SK-N-SH (cell line): ENCODE results near the gene FNDC3B. TPM values are rescaled to one million over a fixed set of nuclear protein-coding genes. Genes with fewer than 3 reads are reported as not detected.

ENCODE experiments used
- CTCF ChIA-PET: fragments of 300-600, 350-600 bp; formaldehyde crosslinking; extraction: SDS; loops from one replicate; lab custom pipeline; 2021; lab: Yijun Ruan, JAX
- POLR2A ChIA-PET: fragments of 350-600 bp; sonication (Branson Sonifier 250); formaldehyde crosslinking; extraction: SDS; loops from one replicate; lab custom pipeline; 2020; ENCODE audit warnings: antibody characterized with exemption, inconsistent platforms; lab: Yijun Ruan, JAX
- DNase-seq: peaks from one replicate; pipeline ENCODE4 v3.0.0; 2012
- H2AFZ ChIP-seq: fragments of 200-600 bp; sonication (generic); 2 replicates; pipeline ENCODE4 v1.8.1; 2016; ENCODE audit warnings: antibody characterized with exemption, mild to moderate bottlenecking, low read depth
- H3F3A ChIP-seq: fragments of 200-600 bp; sonication (generic); replicated peaks from 2 replicates; pipeline ENCODE3; 2016; ENCODE audit warnings: antibody characterized with exemption, mild to moderate bottlenecking; ENCODE audit not compliant: insufficient read depth
- H3K27ac ChIP-seq, 2 experiments: fragments of 200-500 bp in 1 of 2; fragments of 200-600 bp in 1 of 2; sonication (Bioruptor generic) in 1 of 2; sonication (generic), shearing (Covaris generic) in 1 of 2; 2 replicates each; pipeline versions ENCODE4 v1.5.1 to v1.6.1; 2014 to 2016; ENCODE audit warnings: low read depth in 2 of 2, inconsistent platforms in 1 of 2, low read length in 1 of 2, mild to moderate bottlenecking in 1 of 2, mixed read lengths in 1 of 2
- H3K27me3 ChIP-seq: fragments of 200-600 bp; sonication (generic), shearing (Covaris generic); 2 replicates; pipeline ENCODE4 v1.6.1; 2016; ENCODE audit warnings: mixed run types; ENCODE audit not compliant: insufficient read depth
- H3K36me3 ChIP-seq, 2 experiments: fragments of 200-500 bp in 1 of 2; fragments of 200-600 bp in 1 of 2; sonication (Bioruptor generic) in 1 of 2; sonication (generic) in 1 of 2; replicated peaks in 1 of 2; 2 replicates each; pipeline versions ENCODE3 to v1.5.1; 2014 to 2016; ENCODE audit warnings: low read length in 1 of 2, mild to moderate bottlenecking in 1 of 2; ENCODE audit not compliant: insufficient read depth in 2 of 2, control insufficient read depth in 1 of 2
- H3K4me1 ChIP-seq, 2 experiments: fragments of 200-500 bp in 1 of 2; fragments of 200-600 bp in 1 of 2; sonication (Bioruptor generic) in 1 of 2; sonication (generic), shearing (Covaris generic) in 1 of 2; 2 replicates each; pipeline versions ENCODE4 v1.5.1 to v1.6.1; 2014 to 2016; ENCODE audit warnings: low read depth in 1 of 2, low read length in 1 of 2, mixed run types in 1 of 2; ENCODE audit not compliant: insufficient read depth in 2 of 2, control insufficient read depth in 1 of 2
- H3K4me2 ChIP-seq: fragments of 200-600 bp; sonication (generic), shearing (Covaris generic); 2 replicates; pipeline ENCODE4 v1.6.1; 2017; ENCODE audit warnings: mixed run types
- H3K4me3 ChIP-seq, 2 experiments: fragments of 200-500 bp in 1 of 2; fragments of 200-600 bp in 1 of 2; sonication (Bioruptor generic) in 1 of 2; sonication (generic), shearing (Covaris generic) in 1 of 2; 2 replicates each; pipeline versions ENCODE4 v1.5.1 to v1.8.1; 2014 to 2016; ENCODE audit warnings: low read depth in 2 of 2, inconsistent platforms in 1 of 2, low read length in 1 of 2, mild to moderate bottlenecking in 1 of 2, mixed read lengths in 1 of 2, moderate library complexity in 1 of 2
- H3K79me2 ChIP-seq: fragments of 200-600 bp; sonication (generic); 2 replicates; pipeline ENCODE4 v1.8.1; 2017; ENCODE audit warnings: mild to moderate bottlenecking; ENCODE audit not compliant: insufficient read depth
- H3K9ac ChIP-seq: fragments of 200-600 bp; sonication (generic); 2 replicates; pipeline ENCODE4 v1.6.1; 2017; ENCODE audit warnings: mixed run types
- H3K9me2 ChIP-seq: fragments of 200-600 bp; sonication (generic); 2 replicates; pipeline ENCODE4 v1.6.1; 2017; ENCODE audit warnings: mixed run types
- H3K9me3 ChIP-seq: fragments of 200-600 bp; sonication (generic); 2 replicates; pipeline ENCODE4 v1.6.1; 2017; ENCODE audit warnings: mixed run types, mild to moderate bottlenecking, moderate library complexity
- H4K20me1 ChIP-seq: fragments of 200-600 bp; sonication (generic); 2 replicates; pipeline ENCODE4 v1.6.1; 2017; ENCODE audit warnings: mild to moderate bottlenecking, mixed run types; ENCODE audit not compliant: insufficient read depth
- CTCF ChIP-seq: fragments of 200-600 bp; sonication (generic); IDR thresholded peaks from 2 replicates; pipeline ENCODE4 v1.6.1; 2017; ENCODE audit warnings: antibody characterized with exemption, mild to moderate bottlenecking, moderate library complexity
- ELF1 ChIP-seq: IDR thresholded peaks from 2 replicates; pipeline ENCODE4 v1.4.0; 2012
- EP300 ChIP-seq, 2 experiments: IDR thresholded peaks; 2 replicates each; pipeline versions ENCODE4 v1.4.0 to v1.6.1; 2012; ENCODE audit warnings: borderline replicate concordance in 1 of 2, low read depth in 1 of 2, low read length in 1 of 2
- FOSL2 ChIP-seq: IDR thresholded peaks from 2 replicates; pipeline ENCODE4 v1.4.0; 2012; ENCODE audit warnings: low read depth, mild to moderate bottlenecking, moderate library complexity, borderline replicate concordance
- FOXJ3 ChIP-seq: sonication (generic); formaldehyde crosslinking; IDR thresholded peaks from 2 replicates; pipeline ENCODE4 v1.5.1; 2020; ENCODE audit warnings: mild to moderate bottlenecking, missing genetic modification reagents
- FOXM1 ChIP-seq: IDR thresholded peaks from 2 replicates; pipeline ENCODE4 v1.4.0; 2012; ENCODE audit warnings: low read depth, mild to moderate bottlenecking
- GABPA ChIP-seq: IDR thresholded peaks from 2 replicates; pipeline ENCODE4 v1.4.0; 2012; ENCODE audit warnings: low read depth, mild to moderate bottlenecking
- MEF2A ChIP-seq: IDR thresholded peaks from 2 replicates; pipeline ENCODE4 v1.4.0; 2012; ENCODE audit warnings: low read depth, borderline replicate concordance
- MXI1 ChIP-seq: IDR thresholded peaks from 2 replicates; pipeline ENCODE4 v1.6.1; 2012; ENCODE audit warnings: mild to moderate bottlenecking, low read depth, low read length, improper control_type of control experiment
- NRF1 ChIP-seq: IDR thresholded peaks from 2 replicates; pipeline ENCODE4 v1.6.1; 2012; ENCODE audit warnings: low read depth, mild to moderate bottlenecking, low read length
- POLR2AphosphoS5 ChIP-seq: IDR thresholded peaks from 2 replicates; pipeline ENCODE4 v1.6.1; 2012; ENCODE audit warnings: low read depth, low read length
- RCOR1 ChIP-seq: fragments of 150-350 bp; IDR thresholded peaks from 2 replicates; pipeline ENCODE4 v1.6.1; 2017; ENCODE audit warnings: antibody characterized with exemption, low read length
- REST ChIP-seq: IDR thresholded peaks from 2 replicates; pipeline ENCODE4 v1.6.1; 2012; ENCODE audit warnings: mild to moderate bottlenecking, low read depth, low read length, moderate library complexity
- RFX5 ChIP-seq: IDR thresholded peaks from 2 replicates; pipeline ENCODE4 v1.6.1; 2012; ENCODE audit warnings: mild to moderate bottlenecking, improper control_type of control experiment, low read length
- RXRA ChIP-seq: IDR thresholded peaks from 2 replicates; pipeline ENCODE4 v1.4.0; 2012; ENCODE audit warnings: low read depth, mild to moderate bottlenecking, borderline replicate concordance
- SIN3A ChIP-seq: IDR thresholded peaks from 2 replicates; pipeline ENCODE4 v1.6.1; 2012; ENCODE audit warnings: low read depth, mild to moderate bottlenecking, low read length, moderate library complexity, borderline replicate concordance
- TAF1 ChIP-seq: IDR thresholded peaks from 2 replicates; pipeline ENCODE4 v1.6.1; 2012; ENCODE audit warnings: low read depth, mild to moderate bottlenecking, low read length, moderate library complexity, borderline replicate concordance
- TEAD4 ChIP-seq: IDR thresholded peaks from 2 replicates; pipeline ENCODE4 v1.4.0; 2012; ENCODE audit warnings: mild to moderate bottlenecking, borderline replicate concordance; ENCODE audit not compliant: insufficient read depth
- YY1 ChIP-seq: IDR thresholded peaks from 2 replicates; pipeline ENCODE4 v1.4.0; 2012; ENCODE audit warnings: low read depth, mild to moderate bottlenecking
- ZBTB33 ChIP-seq: IDR thresholded peaks from 2 replicates; pipeline ENCODE4 v1.4.0; 2012; ENCODE audit warnings: low read depth, borderline replicate concordance
- WGBS: methylation state at CpG from one replicate; pipeline ENCODE4 v1.1.6; 2017; ENCODE audit warnings: low lambda C conversion rate; 5-methylcytosine and 5-hydroxymethylcytosine counted together
- polyA plus RNA-seq, 3 experiments: library from polyadenylated mRNA; depleted of rRNA; stranded (reverse); fragments of >200 nt; gene quantifications; 2 replicates each; pipeline ENCODE4 v1.2.3, GENCODE V29; 2012

Gene FNDC3B
- polyA plus RNA-seq, 1 of the 3 experiments (the other 2 are of a cell fraction), result 10.4 TPM

- WGBS, result 93% methylated on average over 5 of the region's 5 CpGs
- no peak for DNase-seq
- Histone ChIP-seq H3K79me2 (peaks cover 90% of the 10 kb centered on the region), H3K27me3 (no peaks in the 10 kb centered on the region), H3K4me3 (no peak overlapping the region), H3F3A (no peaks in the 10 kb centered on the region), H3K9me3 (no peaks in the 10 kb centered on the region), H3K27ac (no peak overlapping the region), H3K9ac (no peak overlapping the region), H2AFZ (no peak overlapping the region), H3K9me2 (no peaks in the 10 kb centered on the region), H4K20me1 (peaks cover 67% of the 10 kb centered on the region), H3K36me3 (peaks cover 21 to 37% of the 10 kb centered on the region in 2 experiments), H3K4me1 (peaks cover 0 to 10% of the 10 kb centered on the region in 2 experiments; a peak in 2 of 4 replicates), H3K4me2 (no peak overlapping the region)
- POLR2A ChIA-PET, result no interaction called here
- CTCF ChIA-PET, result no interaction called here
- no peak for TF ChIP-seq RXRA
- TF ChIP-seq RCOR1, result no peak
- no peak for TF ChIP-seq ZBTB33
- no peak for TF ChIP-seq SIN3A
- no peak for TF ChIP-seq MXI1
- TF ChIP-seq RFX5, result no peak
- TF ChIP-seq FOXM1, result no peak
- no peak for TF ChIP-seq MEF2A
- no peak for TF ChIP-seq POLR2AphosphoS5
- TF ChIP-seq REST, result no peak
- no peak for TF ChIP-seq TAF1
- no peak for TF ChIP-seq CTCF
- TF ChIP-seq EP300 (IDR thresholded peaks at IDR 0.05; ENCODE audit: borderline replicate concordance in 1 of 2, low read depth in 1 of 2, low read length in 1 of 2), result no peak
- no peak for TF ChIP-seq FOSL2
- TF ChIP-seq GABPA, result no peak
- TF ChIP-seq FOXJ3 (CRISPR knock-in tag), result no peak
- no peak for TF ChIP-seq YY1
- no peak for TF ChIP-seq NRF1
- TF ChIP-seq TEAD4, result no peak
- no peak for TF ChIP-seq ELF1
These were observed 73.3 kb downstream of the FNDC3B start for GRCh38 chr3:172112734-172113120.
